ENCODE measurements around the gene XPR1.
A peak's percentile ranks its signal among the peaks of the same experiment; 100 is the strongest.

The XPR1 gene

DNA sequence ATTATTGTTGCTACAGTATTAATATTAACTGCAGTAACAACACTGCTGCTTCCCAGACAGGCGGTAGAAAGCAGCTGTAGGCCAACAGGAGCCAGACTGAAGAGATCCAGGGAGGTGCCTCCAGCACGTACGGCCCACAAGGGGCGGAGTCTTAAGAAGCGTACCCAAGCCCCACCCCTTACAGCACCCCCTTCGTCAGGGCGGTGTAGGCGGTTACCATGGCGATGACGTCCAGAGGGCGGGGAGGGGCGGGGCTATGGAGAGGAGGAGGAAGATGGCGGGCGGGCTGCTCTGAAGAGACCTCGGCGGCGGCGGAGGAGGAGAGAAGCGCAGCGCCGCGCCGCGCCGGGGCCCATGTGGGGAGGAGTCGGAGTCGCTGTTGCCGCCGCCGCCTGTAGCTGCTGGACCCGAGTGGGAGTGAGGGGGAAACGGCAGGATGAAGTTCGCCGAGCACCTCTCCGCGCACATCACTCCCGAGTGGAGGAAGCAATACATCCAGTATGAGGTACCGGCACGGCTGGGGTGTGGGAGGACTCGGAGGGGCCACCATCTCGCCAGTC is at the start of gene XPR1:
XPR1 (plus strand) TSS at position 257 of the 560 bp plus-strand sequence; CDS start at position 437, 180 bp downstream.
- peak; percentile 89 for DNase-seq

DNA sequence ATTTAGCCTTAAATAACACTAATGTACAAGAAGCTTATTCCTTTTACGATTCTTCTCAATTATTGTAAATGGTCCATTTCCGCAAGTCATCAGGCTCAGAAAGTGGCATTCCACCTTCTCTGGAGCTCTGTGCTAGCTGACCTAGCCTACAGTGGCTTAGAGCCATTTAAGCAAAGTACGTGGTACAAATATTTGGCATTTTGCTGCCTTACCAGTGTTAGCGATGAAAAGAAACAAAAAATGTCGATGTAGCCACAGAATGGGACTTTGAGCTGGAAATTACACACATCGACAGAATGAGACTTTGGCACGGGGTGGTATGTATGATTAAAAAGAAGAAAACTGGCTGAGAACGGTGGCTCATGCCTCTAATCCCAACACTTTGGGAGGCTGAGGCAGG is 47.0 kb upstream of the XPR1 start:
- no peak for DNase-seq

DNA sequence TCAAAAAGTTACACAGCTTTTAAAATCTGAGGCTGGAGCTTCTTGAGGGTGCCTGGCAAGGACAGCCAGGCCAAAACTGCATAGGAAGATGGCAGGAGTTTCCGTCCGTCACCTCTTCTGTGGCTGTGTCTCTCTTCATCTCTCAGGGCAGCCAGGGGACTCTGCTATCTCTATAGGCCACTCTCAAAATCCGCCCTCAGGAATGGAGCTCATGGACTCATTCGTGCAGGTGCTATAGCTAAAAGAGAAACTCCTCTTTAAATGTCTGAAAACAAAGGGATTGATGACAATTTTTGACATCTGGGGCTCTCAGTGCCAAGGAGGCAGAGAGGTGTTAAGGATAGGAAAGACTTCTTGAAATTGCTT is 45.8 kb upstream of the XPR1 start:
- DNase-seq = no peak

DNA sequence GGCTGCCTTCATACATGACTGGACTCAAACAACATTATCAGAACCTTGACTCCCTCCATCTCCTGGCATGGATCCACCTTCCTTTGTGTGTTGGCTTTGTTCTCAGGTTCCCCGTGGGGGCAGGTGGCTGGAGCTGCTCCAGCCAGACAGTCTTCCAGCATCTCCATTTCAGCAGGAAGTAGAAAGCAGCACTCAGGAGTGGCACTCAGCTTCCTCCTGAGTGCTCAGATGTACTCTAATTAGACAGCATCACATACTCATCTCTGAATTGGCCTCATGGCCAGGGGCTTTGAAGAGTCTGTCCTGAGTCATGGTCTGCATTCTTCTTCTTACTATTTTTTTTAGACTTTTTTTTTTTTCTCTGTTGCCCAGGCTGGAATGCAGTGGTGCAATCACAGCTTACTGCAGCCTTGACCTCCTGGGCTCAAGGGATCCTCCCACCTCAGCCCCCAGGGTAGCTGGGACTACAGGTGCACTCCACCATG is 45.1 kb upstream of the XPR1 start:
- DNase-seq = no peak

DNA sequence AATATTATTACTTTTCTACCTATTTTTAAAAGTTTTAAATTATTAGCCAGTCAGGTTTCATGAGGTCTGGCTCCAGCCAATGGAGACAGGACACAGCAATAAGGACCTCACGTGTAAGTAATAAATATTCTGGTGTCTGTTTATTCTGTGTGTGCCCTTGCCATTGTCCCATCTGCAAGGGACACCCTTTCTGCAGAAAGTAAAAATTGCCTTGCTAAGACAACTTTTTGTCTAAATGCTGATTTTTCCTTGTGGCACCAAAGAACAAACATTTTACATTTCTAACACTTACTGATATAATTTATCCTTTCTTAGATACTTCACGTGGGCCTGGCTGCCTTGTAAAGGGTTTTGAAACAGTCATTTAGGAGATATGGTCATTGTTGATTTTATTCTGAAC is 43.7 kb upstream of the XPR1 start:
- no peak for DNase-seq

DNA sequence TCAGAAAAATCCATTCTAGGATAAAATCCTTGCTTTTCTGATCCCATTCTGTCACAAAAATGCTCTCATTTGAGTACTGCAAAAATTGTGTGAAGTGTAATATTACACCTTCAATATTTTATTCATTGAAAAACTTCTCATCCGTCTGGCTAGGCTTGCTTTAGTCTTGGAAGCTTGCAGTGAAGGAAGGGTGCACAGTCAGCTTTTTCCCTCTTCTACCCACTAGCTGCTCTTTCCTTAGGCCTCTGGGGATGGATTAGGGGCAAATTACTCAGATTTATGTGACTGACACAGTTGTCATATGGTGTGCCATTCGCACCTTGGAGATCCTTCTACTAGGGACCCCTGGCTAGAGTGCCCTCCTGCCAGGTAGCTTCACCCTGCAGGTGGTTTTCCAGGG is 40.9 kb upstream of the XPR1 start:
- DNase-seq = no peak

DNA sequence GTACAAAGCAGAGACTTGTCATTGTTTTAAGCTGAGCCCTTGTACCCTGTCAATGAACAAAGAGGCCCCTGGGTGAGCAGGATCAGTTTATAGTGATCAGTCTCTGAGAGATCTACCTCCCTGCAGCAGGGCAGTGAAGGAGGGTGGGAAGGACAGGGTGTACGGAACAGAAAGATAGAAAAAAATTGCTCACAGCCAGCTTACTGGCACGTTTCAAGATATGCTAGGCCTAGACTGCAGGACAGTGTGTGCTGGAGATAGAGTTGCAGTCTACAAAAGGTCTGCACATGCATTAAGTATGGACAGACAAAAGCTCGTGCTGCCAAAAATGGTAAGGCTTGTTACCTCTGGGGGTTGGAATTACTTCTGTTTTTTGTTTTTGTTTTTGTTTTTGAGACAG is 38.4 kb upstream of the XPR1 start:
- no peak for DNase-seq

DNA sequence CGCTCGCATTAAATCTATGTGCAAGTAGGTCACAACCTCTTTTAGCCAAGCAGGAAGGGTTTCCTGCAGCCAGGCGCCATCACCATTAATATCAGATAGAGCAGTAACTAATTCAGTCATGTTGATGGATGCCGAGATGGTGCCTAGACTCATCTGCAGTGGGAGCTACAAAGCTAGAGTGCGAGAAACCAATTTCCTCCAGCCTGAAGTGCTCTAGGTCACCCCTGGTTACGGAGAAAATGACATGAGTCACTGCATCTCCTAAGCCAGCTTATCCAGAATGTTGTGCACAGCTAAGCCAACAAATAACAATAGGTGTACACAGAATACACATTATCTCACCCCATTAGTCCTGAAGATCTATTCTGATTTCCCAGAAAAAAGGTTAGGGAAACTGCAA is 37.1 kb upstream of the XPR1 start:
- DNase-seq = no peak

DNA sequence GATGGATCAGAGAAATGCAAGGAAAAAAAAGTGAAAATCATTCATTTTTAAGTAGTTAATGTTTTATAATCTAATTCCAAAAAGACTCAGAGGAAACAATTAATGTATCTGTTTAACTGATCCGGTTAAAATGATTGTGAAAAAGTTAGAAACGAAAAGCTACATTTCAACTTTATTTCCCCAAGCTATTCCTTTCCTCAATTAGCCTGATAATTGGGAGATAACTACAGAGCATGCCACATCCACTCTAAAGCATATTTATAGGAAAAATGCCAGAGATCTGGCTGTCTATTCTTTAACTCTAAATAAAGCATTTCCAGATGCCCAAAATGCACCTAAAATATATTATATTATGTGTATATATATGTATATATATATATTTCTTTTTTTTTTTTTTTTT is 35.9 kb upstream of the XPR1 start:
- no peak for DNase-seq

DNA sequence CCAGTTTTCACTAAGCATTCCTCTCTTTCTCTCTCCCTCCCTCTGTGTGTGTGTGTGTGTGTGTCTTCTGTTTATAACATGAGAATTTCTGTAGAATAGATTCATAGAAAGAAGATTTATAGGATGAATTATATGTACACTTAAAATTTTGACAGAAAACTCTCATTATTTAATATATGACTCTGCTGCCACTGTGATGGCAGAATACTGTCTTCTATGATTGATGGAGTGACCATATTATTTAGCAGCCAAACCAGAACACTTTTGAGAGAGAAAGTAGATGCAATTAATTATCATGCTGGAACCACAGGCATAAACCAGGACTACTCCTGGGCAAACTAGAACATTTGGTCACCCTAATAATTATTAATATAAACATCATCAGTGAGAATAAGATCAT is 34.3 kb upstream of the XPR1 start:
- DNase-seq = no peak

DNA sequence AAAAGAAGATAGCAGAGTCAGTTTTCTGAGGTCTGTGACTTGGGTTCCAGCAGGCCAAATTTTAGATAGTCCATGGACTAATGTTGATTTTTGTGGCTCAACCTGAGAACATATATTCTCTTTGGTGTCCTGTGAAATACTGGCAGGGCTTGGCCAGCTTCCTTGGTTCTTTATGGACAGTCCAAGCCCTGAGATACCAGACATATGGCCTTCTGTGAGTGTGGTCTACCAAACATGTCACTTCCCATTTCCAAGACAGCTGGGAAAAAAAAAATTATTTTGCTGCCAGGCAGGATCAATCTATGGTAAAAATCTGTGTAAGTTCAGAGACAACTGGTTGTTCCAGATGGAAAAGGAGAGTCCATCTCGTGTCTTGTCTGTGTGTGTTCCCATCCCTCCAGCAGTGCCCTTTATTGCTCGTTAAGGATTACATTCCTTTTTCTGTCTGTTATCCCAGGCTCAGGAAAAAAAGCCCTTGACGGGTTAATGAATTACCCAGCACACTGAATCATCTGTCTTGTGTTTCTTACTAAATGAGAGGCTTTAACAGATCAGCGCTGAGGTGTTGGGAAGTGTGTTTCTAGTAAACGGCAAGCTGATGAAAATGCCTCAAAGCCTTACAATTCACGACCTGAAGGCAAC is 33.4 kb upstream of the XPR1 start:
- no peak for DNase-seq

DNA sequence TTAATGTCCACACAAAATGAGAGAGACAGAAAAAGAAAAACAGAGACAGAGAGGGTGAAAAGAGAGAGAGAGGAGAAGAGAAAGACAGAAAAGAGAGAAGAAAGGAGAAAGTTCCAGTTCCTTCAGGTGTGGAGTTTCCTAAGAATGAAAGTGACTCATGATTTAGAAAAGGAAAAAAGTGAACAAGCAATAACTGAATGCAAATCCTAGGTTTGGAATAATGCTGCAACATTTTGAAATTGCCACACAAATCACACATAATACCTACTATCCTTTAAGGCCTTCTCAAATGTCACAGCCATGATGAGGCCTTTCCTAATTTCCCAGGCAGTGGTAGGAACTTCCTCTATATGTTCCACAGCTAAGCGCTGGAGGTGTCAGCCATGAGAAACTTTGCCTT is 31.5 kb upstream of the XPR1 start:
- no peak for DNase-seq

DNA sequence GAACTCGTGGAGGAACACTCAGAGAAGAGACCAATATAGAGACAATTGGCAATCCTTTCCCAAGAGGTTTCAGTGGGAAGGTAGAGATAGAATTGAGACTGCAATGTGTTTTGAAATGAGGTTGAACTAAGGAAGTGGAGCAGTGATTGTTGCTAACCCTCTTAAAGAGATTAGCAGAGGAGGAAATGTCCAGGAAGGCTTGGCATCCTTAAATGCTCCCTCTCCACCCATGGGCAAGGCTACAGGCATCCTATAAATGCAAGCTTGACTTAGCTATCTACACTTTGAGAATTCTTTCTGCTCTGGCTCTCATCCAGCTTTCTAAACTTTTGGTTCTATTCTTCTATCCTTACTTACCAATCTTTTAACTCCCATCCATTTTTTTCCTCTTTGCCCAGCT is 30.3 kb upstream of the XPR1 start:
- no peak for DNase-seq

DNA sequence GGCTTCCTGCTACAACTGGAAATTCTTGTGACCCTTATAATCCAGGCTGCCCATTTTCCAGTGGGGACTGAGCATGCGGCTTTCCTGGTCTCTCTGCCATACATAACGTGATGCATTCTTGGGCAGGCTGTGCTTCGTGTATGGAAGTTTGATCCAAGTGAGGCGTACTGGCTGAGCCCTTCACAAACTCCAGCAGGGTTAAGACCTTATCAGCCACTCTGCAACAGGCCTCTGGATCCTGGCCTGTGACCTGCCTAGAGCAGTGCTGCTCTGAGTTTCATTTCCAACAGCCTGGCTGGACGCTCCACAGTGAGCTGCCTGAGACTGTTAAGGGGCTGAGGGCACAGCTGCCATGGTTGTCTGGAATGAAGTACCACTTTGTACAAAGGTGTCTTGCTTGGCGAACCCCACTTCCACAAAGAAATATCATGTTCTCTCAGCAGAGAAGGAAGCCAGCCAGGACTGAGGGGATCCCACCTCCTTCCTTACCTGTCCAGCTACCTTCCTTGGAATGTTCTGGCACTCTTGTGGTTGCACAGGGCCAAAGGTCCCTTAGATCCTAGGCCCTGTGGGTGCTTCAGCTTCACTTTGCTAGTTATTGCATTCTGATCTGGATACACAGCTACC is 28.5 kb upstream of the XPR1 start:
- no peak for DNase-seq

DNA sequence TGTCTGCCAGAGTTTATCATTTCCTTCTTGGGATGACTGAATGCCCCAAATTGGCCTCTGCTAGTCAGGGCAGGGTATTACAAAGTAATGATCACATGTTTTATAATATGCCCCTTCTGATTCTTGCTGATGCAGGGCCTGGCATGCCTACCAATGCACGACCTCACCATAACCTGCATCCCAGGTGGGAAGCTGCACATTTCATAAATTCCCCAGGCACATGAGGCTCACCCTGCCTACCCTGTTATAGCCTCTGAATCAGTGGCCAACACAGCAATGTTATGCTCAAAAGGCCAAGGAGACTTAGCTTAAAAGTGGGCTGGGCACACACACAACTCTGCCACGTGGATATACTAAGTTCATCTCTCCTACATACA is 28.0 kb upstream of the XPR1 start:
- no peak for DNase-seq

DNA sequence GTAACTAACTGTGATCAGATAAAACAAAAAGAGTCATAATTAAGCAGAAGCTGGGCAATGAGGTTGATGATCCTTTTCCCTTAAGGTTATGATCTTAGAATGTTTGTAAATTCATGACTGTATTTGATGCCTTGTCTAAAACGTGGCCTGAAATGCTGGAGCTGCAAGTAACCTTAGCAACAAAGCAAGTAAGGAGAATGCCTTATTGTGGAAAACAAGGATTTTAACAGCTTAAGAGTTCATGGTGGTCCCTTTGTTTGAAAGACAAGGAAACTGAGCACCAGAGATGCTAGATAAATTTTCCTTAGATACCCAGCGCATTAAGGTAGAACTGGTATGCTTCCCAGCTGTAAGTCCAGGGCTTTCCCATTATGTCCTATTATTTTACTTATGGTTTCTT is 25.7 kb upstream of the XPR1 start:
- DNase-seq = no peak

DNA sequence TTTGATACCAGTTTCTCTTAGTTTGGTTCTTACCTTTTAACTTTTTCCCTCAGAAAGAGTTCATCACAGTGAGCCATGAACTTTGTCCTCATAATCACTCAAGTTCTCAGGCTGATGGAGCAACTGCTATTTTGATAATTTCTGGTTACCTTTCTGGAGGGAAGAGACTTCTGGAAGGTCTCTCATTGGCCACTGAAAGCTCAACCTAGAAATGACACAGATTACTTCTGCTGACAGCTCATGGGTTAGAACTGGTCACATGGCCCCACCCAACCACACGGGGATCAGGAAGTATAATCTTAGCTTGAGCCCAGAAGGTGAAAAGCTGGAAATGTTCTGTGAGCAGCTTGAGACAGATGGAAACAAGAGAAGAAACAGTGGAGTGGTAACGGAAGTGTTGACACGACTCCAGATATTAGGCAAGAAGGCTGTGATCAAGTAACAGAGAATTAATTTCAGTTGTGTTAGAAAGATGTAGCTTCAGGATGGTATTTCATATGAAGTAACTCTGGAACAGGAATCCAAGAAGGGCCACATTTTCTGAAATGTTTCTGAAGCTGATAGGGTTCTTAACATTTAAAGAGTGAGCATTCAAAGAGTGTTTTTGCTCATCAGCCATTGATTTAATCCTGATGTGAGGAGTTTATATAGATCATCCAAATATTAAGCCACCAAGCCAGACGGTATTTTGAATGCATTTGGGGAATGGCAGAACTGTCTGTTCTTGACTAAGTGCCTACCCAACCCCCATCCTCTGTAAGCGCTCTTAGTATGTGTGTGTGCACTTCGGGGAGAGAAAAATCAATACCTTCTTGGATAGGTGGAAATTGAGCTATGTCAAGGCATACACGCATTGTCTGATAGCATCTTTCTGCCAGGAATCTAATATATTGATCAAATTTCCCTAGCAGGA is 21.9 kb upstream of the XPR1 start:
- no peak for DNase-seq

DNA sequence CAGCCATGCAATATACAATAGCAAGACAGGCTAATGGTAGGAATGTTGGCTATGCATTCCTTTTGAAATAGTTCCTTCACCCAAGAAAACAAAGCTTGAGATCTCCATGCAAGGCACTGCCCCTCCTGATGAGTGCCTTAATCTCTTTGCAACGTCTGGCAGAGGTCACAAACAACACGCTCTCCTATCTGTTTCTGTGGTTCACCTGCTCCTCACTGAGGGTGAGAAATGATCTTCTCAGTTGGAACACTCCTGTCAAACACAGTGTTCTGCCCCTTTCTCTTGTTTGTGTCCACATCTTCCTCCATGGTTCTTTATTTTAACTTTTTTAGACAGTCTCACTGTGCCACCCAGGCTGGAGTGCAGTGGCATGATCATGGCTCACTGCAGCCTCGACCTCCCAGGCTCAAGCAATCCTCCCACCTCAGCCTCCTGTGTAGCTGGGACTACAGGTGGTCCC is 21.2 kb upstream of the XPR1 start:
- DNase-seq = no peak

DNA sequence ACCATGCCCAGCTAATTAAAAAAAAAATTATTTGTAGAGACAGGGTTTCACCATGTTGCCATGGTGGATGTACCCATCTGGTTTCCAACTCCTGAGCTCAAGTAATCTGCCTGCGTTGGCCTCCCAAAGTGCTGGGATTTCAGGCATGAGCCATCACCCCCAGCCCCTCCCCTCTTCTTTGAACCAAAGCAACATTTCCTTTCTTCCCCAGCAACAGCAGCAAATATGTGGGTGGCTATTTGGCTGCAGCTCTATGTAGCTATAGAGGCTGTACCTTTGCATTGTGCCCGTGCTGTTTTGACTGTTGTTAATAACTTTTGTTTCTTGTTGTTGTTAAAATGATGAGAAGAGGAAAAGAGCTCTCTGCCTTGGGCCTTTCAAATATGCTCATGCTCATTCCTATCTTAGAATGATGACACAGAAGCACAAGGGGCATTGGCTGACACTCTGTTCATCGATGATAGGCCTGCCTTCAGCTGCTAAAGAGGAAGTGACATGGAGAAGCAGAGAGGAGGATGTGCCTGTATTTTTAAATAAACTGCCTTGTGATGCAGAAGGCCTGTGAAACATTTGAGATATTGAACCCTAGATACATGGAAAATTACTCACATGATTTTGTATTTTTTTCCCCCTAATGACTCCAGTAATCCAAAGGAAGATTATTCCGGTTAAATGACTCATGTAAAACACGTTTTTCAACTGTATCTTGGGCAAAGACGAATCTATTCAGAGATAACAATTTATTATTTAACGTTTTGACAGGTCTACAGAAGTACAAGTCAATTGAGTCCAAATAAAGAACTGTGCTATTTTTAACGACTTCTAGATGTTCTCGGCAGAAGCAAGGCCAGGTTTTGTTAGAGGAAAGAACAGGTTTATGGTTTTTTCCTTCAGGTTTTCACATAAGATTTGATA is 20.5 kb upstream of the XPR1 start:
- peak; percentile 35 for DNase-seq

DNA sequence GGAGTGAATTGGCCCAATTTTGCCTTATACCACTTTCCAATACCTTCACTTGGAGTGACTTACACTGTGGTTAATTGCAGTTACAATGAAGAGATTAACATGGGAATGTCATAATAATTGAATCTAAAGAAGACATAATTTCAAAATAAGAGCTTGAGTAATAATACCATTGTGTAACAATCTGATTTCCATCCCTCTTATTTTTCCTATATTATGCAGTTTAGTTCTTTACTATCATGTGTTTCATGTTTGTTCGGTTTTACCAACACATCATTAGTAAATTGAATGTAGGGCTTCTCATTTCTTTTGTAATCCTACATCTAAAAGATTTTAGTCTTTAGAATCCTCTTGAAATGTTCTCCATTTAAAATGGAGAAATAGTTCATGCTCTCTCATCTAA is 19.2 kb upstream of the XPR1 start:
- no peak for DNase-seq

DNA sequence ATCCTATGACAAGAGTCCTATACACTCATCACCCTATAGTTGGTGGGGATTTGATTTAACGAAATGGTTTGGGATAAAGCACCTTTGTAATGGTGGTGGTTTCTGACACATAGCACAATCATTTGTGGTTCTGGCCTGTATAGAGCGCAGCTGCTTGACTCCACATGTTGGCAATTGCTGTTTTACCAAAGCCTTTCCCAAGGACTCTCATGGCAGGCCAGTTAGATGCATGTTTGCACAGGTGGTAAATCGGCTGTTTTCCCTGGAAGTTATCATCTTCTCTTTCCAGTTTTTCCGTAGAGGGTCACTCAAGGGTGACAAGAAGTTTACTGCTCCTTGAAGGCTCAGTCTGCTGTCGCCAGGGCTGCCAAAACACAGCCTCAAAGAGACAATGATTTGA is 17.1 kb upstream of the XPR1 start:
- no peak for DNase-seq

DNA sequence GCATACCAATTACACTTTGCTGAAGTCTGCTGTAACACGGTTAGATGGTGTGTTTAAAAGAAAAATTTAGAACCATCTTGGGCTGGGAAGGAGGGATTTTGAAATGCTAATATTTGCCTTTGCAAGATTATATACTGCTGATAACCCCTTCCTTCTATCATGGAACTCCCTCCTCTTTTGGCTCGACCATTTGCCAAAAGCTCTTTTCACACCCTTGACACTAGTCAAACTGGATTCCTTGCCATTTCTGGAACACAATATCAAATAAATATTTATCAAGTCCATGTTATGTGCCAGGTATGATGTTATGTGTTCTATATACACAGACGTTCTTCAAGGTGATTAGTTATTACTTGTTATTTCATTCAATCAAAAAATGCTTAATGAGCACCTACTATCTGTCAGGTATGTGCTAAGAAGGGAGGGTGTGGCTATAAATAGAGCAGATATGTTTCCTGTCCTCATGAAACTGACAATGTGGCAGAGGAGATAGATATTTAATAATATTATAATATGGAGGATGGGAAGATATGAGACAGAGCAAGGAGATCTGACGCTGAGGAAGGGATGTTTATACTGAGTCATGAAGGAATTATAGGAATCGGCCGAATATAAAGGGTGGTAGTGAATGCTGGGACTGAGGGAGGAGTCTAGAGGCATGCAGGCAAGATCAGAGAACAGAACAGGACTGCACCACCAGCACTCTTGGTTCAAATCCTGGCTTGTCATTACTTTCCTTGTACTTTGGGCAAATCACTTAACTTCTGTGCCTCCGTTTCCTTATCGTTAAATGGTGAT is 16.1 kb upstream of the XPR1 start:
- DNase-seq = no peak

Data from SHP77 treated with DMSO at 0.1 percent for 48 hours (cell line).